SK-N-SH treated with all-trans-retinoic acid at 6 μM for 48 hours (cell line): ENCODE data around the gene SMAD6.
"Not testable (repeated sequence)": the region's sequence is repeated elsewhere in the genome, so short reads cannot be mapped to it uniquely, and the experiment has no call there.

Experiments
- CREB5 ChIP-seq: fragments of 250-450 bp; sonication (Bioruptor Pico); IDR thresholded peaks from 2 replicates; pipeline ENCODE4 v1.5.1; 2020; ENCODE audit warnings: low read depth, mild to moderate bottlenecking, moderate library complexity
- CSDC2 ChIP-seq: fragments of 250-450 bp; sonication (Bioruptor Pico); IDR thresholded peaks from 2 replicates; pipeline ENCODE4 v1.5.0; 2020; ENCODE audit warnings: mild to moderate bottlenecking, moderate library complexity
- GLIS3 ChIP-seq: fragments of 250-450 bp; sonication (Bioruptor Pico); IDR thresholded peaks from 2 replicates; pipeline ENCODE4 v1.5.0; 2020; ENCODE audit warnings: mild to moderate bottlenecking, moderate library complexity
- PATZ1 ChIP-seq: fragments of 250-450 bp; sonication (Bioruptor Pico); IDR thresholded peaks from 2 replicates; pipeline ENCODE4 v1.8.0; 2020; ENCODE audit warnings: mild to moderate bottlenecking, moderate library complexity, borderline replicate concordance
- RARB ChIP-seq: fragments of 250-450 bp; sonication (Bioruptor Pico); IDR thresholded peaks from 2 replicates; pipeline ENCODE4 v1.8.0; 2021; ENCODE audit warnings: mild to moderate bottlenecking, moderate library complexity
- SNAI2 ChIP-seq: fragments of 250-450 bp; sonication (Bioruptor Pico); IDR thresholded peaks from 2 replicates; pipeline ENCODE4 v1.5.0; 2020; ENCODE audit warnings: mild to moderate bottlenecking, moderate library complexity
- TSHZ2 ChIP-seq: fragments of 250-450 bp; sonication (Bioruptor Pico); IDR thresholded peaks from 2 replicates; pipeline ENCODE4 v1.5.0; 2020; ENCODE audit warnings: mild to moderate bottlenecking, moderate library complexity
- ZC3H10 ChIP-seq: fragments of 250-450 bp; sonication (Bioruptor Pico); IDR thresholded peaks from 2 replicates; pipeline ENCODE4 v1.5.1; 2021; ENCODE audit warnings: mild to moderate bottlenecking, moderate library complexity
- ZFP3 ChIP-seq: fragments of 250-450 bp; sonication (Bioruptor Pico); IDR thresholded peaks from 2 replicates; pipeline ENCODE4 v1.5.0; 2020; ENCODE audit warnings: mild to moderate bottlenecking, moderate library complexity
- ZNF70 ChIP-seq: fragments of 450-650 bp; formaldehyde crosslinking; IDR thresholded peaks from 2 replicates; pipeline ENCODE4 v1.5.0; 2020; ENCODE audit warnings: mild to moderate bottlenecking, moderate library complexity
- ZNF8 ChIP-seq: fragments of 450-650 bp; formaldehyde crosslinking; IDR thresholded peaks from 2 replicates; pipeline ENCODE4 v1.5.0; 2020; ENCODE audit warnings: mild to moderate bottlenecking, moderate library complexity

GRCh38 chr15:66758217-66758616, 56.2 kb downstream of the SMAD6 start:
- not testable (repeated sequence) for TF ChIP-seq PATZ1 (CRISPR knock-in tag); CSDC2 (CRISPR knock-in tag); RARB (CRISPR knock-in tag); ZC3H10 (CRISPR knock-in tag); ZNF70 (CRISPR knock-in tag); TSHZ2 (CRISPR knock-in tag); GLIS3; CREB5; ZNF8 (CRISPR knock-in tag); ZFP3 (CRISPR knock-in tag); SNAI2 (CRISPR knock-in tag)
